Measurements from ENCODE around the gene LIN54.

DNA sequence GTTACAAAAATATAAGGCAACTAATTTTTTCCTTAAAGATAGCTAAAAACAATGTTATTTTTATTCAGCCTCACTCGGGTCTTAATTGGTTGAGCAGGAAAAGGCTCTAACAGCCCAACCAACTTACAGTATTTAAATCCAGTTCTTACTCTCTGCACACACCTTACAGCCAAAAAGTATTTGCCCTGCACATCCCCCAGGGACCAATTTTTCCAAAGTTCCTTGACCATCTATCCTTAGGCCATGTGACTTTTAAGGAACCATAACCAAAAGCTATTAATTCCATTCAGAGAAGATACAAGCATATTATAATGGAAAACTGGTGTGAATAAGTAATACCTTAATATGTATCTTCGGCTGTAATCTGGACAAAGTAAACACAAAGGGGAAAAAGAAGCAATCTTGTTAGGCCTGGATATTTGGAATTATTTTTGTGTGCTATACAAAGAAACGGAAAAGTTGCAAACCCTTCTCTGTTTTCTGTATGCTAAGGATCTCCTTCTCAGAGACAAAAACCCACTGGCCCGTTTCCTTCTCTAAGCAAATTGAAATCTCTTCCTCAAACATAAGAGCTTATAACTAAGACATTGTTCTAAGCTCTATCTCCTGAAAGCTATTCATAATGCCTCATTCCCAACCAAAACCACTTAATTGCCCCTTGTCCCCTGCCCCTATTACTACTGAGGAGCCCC lies 111.1 kb downstream of the LIN54 start:
- TF ChIP-seq, protein P1, sequence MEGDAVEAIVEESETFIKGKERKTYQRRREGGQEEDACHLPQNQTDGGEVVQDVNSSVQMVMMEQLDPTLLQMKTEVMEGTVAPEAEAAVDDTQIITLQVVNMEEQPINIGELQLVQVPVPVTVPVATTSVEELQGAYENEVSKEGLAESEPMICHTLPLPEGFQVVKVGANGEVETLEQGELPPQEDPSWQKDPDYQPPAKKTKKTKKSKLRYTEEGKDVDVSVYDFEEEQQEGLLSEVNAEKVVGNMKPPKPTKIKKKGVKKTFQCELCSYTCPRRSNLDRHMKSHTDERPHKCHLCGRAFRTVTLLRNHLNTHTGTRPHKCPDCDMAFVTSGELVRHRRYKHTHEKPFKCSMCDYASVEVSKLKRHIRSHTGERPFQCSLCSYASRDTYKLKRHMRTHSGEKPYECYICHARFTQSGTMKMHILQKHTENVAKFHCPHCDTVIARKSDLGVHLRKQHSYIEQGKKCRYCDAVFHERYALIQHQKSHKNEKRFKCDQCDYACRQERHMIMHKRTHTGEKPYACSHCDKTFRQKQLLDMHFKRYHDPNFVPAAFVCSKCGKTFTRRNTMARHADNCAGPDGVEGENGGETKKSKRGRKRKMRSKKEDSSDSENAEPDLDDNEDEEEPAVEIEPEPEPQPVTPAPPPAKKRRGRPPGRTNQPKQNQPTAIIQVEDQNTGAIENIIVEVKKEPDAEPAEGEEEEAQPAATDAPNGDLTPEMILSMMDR (conservative IDR thresholded peaks at IDR 0.05; ENCODE audit: low read length): no peak
- no peak for TF ChIP-seq EZH2phosphoT487 (IDR thresholded peaks at IDR 0.05; ENCODE audit: borderline replicate concordance)
